ENCODE results near the gene ACADSB. TPM values are rescaled to one million over a fixed set of nuclear protein-coding genes. Genes with fewer than 3 reads are reported as not detected.

Gene ACADSB
- total RNA-seq, 2 experiments from 2014 or later: 19.8 to 21.8 TPM

- intact Hi-C loops (cut with micrococcal nuclease): no loop called here
- no peaks in the 10 kb centered on the region for H3K4me1 Mint-ChIP-seq (ENCODE audit: low read depth)
- H3K27me3 Mint-ChIP-seq (ENCODE audit: low read depth): no peaks in the 10 kb centered on the region
- H3K27ac Mint-ChIP-seq: no peak overlapping the region
- H3K36me3 Mint-ChIP-seq (ENCODE audit: low read depth): peaks cover 18% of the 10 kb centered on the region
- no peak for DNase-seq
- no peaks in the 10 kb centered on the region for H3K9me3 Mint-ChIP-seq
- CTCF ChIA-PET: interaction anchor here (1.3 kb wide), 2 partner anchors 9 kb away, joined by 3 read pairs; no protein-coding TSS in a partner anchor
- H3K4me3 Mint-ChIP-seq: no peak overlapping the region
Measured at GRCh38 chr10:122990278-122990677, 18.5 kb upstream of the ACADSB start.

DNA sequence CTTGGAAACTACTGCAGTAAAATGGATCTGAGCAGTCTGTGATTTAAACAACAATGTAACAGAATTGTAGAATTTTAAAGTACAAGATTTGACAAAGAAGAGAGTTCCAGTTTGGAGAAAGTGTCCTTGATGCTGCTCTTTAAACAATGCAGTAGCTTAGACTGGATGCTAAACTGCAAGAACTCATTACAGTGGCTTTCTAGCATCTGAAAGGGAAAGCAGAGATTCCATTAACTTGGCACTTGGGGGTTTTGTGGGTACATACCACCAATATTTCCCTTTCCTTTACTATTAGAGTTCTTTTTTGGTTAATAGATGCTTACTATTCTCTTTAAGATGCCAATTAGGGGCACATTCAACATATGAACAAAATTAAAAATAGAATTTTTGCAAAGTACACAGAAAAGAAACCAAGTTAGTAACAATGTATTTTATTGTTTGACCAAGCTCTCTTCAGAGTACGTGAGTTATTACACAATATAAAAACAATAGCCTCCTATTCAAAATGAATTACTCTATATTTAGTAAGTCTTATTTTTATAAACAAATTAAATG lies 16.7 kb upstream of the ACADSB start:
- H3K27ac Mint-ChIP-seq: no peak overlapping the region
- CTCF ChIA-PET: interaction anchor here (1.5 kb wide), 1 partner anchor 11 kb away, joined by 3 read pairs; no protein-coding TSS in a partner anchor
- no peaks in the 10 kb centered on the region for H3K4me1 Mint-ChIP-seq (ENCODE audit: low read depth)
- no peaks in the 10 kb centered on the region for H3K27me3 Mint-ChIP-seq (ENCODE audit: low read depth)
- intact Hi-C loops (cut with micrococcal nuclease): no loop called here
- no peak overlapping the region for H3K4me3 Mint-ChIP-seq
- H3K36me3 Mint-ChIP-seq (ENCODE audit: low read depth): peaks cover 21% of the 10 kb centered on the region
- H3K9me3 Mint-ChIP-seq: no peaks in the 10 kb centered on the region
- DNase-seq: no peak

GRCh38 chr10:122993797-122994336 lies 14.9 kb upstream of the ACADSB start:
- H3K36me3 Mint-ChIP-seq (ENCODE audit: low read depth): peaks cover 26% of the 10 kb centered on the region
- intact Hi-C loops (cut with micrococcal nuclease): no loop called here

GRCh38 chr10:122995936-122996335 lies 12.9 kb upstream of the ACADSB start:
- intact Hi-C loops (cut with micrococcal nuclease): no loop called here
- no peaks in the 10 kb centered on the region for H3K27me3 Mint-ChIP-seq (ENCODE audit: low read depth)
- H3K4me3 Mint-ChIP-seq: no peak overlapping the region
- no peaks in the 10 kb centered on the region for H3K9me3 Mint-ChIP-seq
- peaks cover 26% of the 10 kb centered on the region for H3K36me3 Mint-ChIP-seq (ENCODE audit: low read depth)
- H3K4me1 Mint-ChIP-seq (ENCODE audit: low read depth): peaks cover 14% of the 10 kb centered on the region
- H3K27ac Mint-ChIP-seq: no peak overlapping the region
- CTCF ChIA-PET: no interaction called here
- no peak for DNase-seq

More at GRCh38 chr10:122993797-122994336, 14.9 kb upstream of the ACADSB start:
- Mint-ChIP-seq H3K4me3 (no peak overlapping the region), H3K27ac (no peak overlapping the region), H3K9me3 (no peaks in the 10 kb centered on the region), H3K27me3 (ENCODE audit: low read depth) (no peaks in the 10 kb centered on the region), H3K4me1 (ENCODE audit: low read depth) (no peaks in the 10 kb centered on the region)
- no peak for DNase-seq
- CTCF ChIA-PET: no interaction called here

GRCh38 chr10:122997864-122998263 lies 10.9 kb upstream of the ACADSB start:
- Mint-ChIP-seq H3K27me3 (ENCODE audit: low read depth) (no peaks in the 10 kb centered on the region), H3K4me1 (ENCODE audit: low read depth) (peaks cover 21% of the 10 kb centered on the region), H3K27ac (no peak overlapping the region), H3K36me3 (ENCODE audit: low read depth) (peaks cover 31% of the 10 kb centered on the region), H3K9me3 (no peaks in the 10 kb centered on the region), H3K4me3 (no peak overlapping the region)
- no peak for DNase-seq
- CTCF ChIA-PET: no interaction called here
- intact Hi-C loops (cut with micrococcal nuclease): no loop called here

GRCh38 chr10:122998360-122998917 lies 10.4 kb upstream of the ACADSB start:
- Mint-ChIP-seq H3K27ac (no peak overlapping the region), H3K4me1 (ENCODE audit: low read depth) (peaks cover 21% of the 10 kb centered on the region)
- intact Hi-C loops (cut with micrococcal nuclease): no loop called here

DNA sequence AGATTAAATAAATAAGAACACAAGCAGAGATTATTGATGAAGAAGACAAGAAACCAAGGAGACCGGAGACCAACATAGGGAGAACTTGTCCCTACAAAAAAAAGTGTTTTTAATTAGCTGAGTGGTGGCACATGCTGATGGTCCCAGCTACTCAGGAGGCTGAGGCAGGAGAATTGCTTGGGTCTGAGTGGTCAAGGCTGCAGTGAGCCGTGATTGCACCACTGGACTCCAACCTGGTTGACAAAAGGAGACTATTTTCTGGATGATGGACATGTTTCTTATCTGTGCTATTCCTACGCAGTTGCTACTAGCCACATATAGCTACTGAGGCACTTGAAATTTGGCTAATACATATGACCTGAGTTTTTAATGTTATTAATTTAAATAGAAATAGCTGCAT lies 9.9 kb upstream of the ACADSB start:
- H3K27me3 Mint-ChIP-seq (ENCODE audit: low read depth): no peaks in the 10 kb centered on the region
- peaks cover 25% of the 10 kb centered on the region for H3K4me1 Mint-ChIP-seq (ENCODE audit: low read depth)
- H3K36me3 Mint-ChIP-seq (ENCODE audit: low read depth): peaks cover 28% of the 10 kb centered on the region
- CTCF ChIA-PET: interaction anchor here (1.3 to 1.6 kb wide), 3 partner anchors 9 to 23 kb away, joined by 3 to 7 read pairs (median 4); no protein-coding TSS in a partner anchor
- no peak overlapping the region for H3K27ac Mint-ChIP-seq
- intact Hi-C loops (cut with micrococcal nuclease): no loop called here
- no peak for DNase-seq
- no peaks in the 10 kb centered on the region for H3K9me3 Mint-ChIP-seq
- H3K4me3 Mint-ChIP-seq: no peak overlapping the region

More at GRCh38 chr10:122998360-122998917, 10.4 kb upstream of the ACADSB start:
- no peak for DNase-seq
- CTCF ChIA-PET: interaction anchor here (1.3 to 1.6 kb wide), 2 partner anchors 8 to 17 kb away, joined by 3 to 7 read pairs; no protein-coding TSS in a partner anchor
- Mint-ChIP-seq H3K27me3 (ENCODE audit: low read depth) (no peaks in the 10 kb centered on the region), H3K4me3 (no peak overlapping the region), H3K9me3 (no peaks in the 10 kb centered on the region), H3K36me3 (ENCODE audit: low read depth) (peaks cover 30% of the 10 kb centered on the region)

DNA sequence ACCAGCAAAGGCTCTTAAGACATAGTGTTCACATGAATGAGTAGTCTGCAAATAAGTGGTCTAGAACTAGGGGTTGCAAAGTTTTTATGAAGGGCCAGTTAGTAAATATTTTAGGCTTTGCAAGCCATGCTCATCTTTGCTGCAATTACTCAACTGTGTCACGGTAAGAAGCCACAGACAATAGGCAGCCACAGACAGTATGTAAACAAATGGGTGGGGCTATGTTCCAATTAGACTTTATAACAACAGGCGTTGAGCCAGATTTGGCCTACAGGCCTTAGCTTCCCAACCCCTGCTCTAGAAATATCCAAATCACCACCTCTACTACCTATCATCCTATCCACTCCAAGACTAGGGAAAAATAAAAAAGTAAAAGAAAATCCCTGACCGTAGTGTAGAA lies 9.5 kb upstream of the ACADSB start:
- Mint-ChIP-seq H3K4me1 (ENCODE audit: low read depth) (peaks cover 25% of the 10 kb centered on the region), H3K36me3 (ENCODE audit: low read depth) (peaks cover 24% of the 10 kb centered on the region)
- intact Hi-C loops (cut with micrococcal nuclease): no loop called here

DNA sequence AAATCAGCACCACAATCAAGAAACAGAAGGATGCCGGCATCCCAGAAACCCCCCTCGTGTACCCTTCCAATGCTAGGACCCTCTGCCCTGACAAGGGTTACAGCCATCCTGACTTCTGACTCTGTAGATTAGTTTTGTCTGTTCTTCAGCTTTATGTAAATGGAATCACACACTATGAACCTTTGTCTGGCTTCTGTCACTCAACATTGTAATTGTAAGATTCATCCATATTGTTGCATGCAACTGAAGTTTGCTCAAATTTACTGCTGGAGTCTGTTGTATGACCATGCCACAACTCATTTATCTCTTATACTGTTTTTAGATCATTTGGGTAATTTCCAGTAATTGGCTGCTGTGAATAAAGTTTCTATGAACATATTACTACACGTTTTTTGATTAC lies 8.7 kb upstream of the ACADSB start:
- no peak for DNase-seq
- Mint-ChIP-seq H3K4me1 (ENCODE audit: low read depth) (peaks cover 29% of the 10 kb centered on the region), H3K36me3 (ENCODE audit: low read depth) (peaks cover 20% of the 10 kb centered on the region), H3K27me3 (ENCODE audit: low read depth) (no peaks in the 10 kb centered on the region), H3K9me3 (no peaks in the 10 kb centered on the region), H3K27ac (peak overlapping the region; percentile 37), H3K4me3 (no peak overlapping the region)
- intact Hi-C loops (cut with micrococcal nuclease): no loop called here
- CTCF ChIA-PET: interaction anchor here (1.3 to 1.6 kb wide), 2 partner anchors 19 to 22 kb away, joined by 4 to 7 read pairs; no protein-coding TSS in a partner anchor

More for the DNA sequence above, 9.5 kb upstream of the ACADSB start:
- Mint-ChIP-seq H3K9me3 (no peaks in the 10 kb centered on the region), H3K27me3 (ENCODE audit: low read depth) (no peaks in the 10 kb centered on the region), H3K27ac (no peak overlapping the region), H3K4me3 (no peak overlapping the region)
- CTCF ChIA-PET: interaction anchor here (1.3 to 1.6 kb wide), 3 partner anchors 9 to 23 kb away, joined by 3 to 7 read pairs (median 4); no protein-coding TSS in a partner anchor
- DNase-seq: no peak

GRCh38 chr10:123001370-123001769 lies 7.4 kb upstream of the ACADSB start:
- DNase-seq: no peak
- Mint-ChIP-seq H3K4me1 (ENCODE audit: low read depth) (peaks cover 39% of the 10 kb centered on the region), H3K9me3 (no peaks in the 10 kb centered on the region), H3K27me3 (ENCODE audit: low read depth) (no peaks in the 10 kb centered on the region), H3K36me3 (ENCODE audit: low read depth) (peaks cover 17% of the 10 kb centered on the region), H3K27ac (peak overlapping the region; percentile 56), H3K4me3 (no peak overlapping the region)
- intact Hi-C loops (cut with micrococcal nuclease): no loop called here
- CTCF ChIA-PET: interaction anchor here (0.6 kb wide), 1 partner anchor 183 kb away, joined by 3 read pairs; no protein-coding TSS in a partner anchor

DNA sequence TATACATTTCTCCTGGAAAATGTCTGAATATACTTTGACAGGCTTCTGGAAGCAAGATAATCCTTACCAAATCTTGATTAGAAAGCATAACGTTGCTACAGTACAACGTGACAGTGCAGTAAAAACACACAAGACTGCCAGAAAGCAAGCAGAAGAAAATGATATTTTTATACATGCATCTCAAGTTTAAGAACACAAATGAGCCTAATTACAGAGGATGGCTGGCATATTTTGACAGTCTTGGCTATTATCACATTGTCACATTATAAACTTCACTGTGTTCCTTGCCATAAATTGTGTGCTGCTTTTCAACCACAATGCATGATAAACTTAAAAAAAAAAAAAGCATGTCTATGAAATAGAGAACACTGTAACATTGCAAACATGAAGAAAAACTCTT lies 4.5 kb upstream of the ACADSB start:
- Mint-ChIP-seq H3K27ac (no peak overlapping the region), H3K9me3 (no peaks in the 10 kb centered on the region), H3K4me3 (no peak overlapping the region), H3K36me3 (ENCODE audit: low read depth) (peaks cover 11% of the 10 kb centered on the region), H3K4me1 (ENCODE audit: low read depth) (peaks cover 48% of the 10 kb centered on the region), H3K27me3 (ENCODE audit: low read depth) (no peaks in the 10 kb centered on the region)
- DNase-seq: no peak
- CTCF ChIA-PET: no interaction called here
- intact Hi-C loops (cut with micrococcal nuclease): no loop called here

GRCh38 chr10:123007558-123008354 lies 1.1 kb upstream of the ACADSB start:
- Mint-ChIP-seq H3K27ac (peak overlapping the region; percentile 98), H3K4me3 (peak overlapping the region; percentile 100), H3K36me3 (ENCODE audit: low read depth) (peaks cover 13% of the 10 kb centered on the region), H3K27me3 (ENCODE audit: low read depth) (no peaks in the 10 kb centered on the region), H3K4me1 (ENCODE audit: low read depth) (peaks cover 36% of the 10 kb centered on the region), H3K9me3 (no peaks in the 10 kb centered on the region)
- DNase-seq: peak; percentile 61
- CTCF ChIA-PET: interaction anchor here (1.0 to 1.5 kb wide), 3 partner anchors 14 to 27 kb away, joined by 4 to 9 read pairs (median 5); no protein-coding TSS in a partner anchor
- intact Hi-C loops (cut with micrococcal nuclease): loop anchor here (1.0 to 5.0 kb wide), 9 partner anchors 27 to 1410 kb away; partner anchors contain the start of genes ATE1, BUB3, C10orf88 and FAM24B

All from activated naive CD4-positive, alpha-beta T cell treated with anti-CD3 and anti-CD28 coated beads for 36 hours (primary cell).